PFSK-1 (cell line): ENCODE measurements around the gene ZNF732.

ENCODE experiments used
- FOXP2 ChIP-seq: optimal IDR thresholded peaks from 2 replicates; pipeline ENCODE3; 2011; ENCODE audit warnings: borderline replicate concordance, control low read depth, inconsistent platforms; ENCODE audit not compliant: insufficient read depth; ENCODE audit errors: extremely low read length, extremely low read depth
- POLR2AphosphoS5 ChIP-seq: IDR thresholded peaks from 2 replicates; pipeline ENCODE4 v1.6.1; 2012; ENCODE audit warnings: low read depth, mild to moderate bottlenecking, control low read depth, low read length, moderate library complexity
- REST ChIP-seq, 2 experiments: IDR thresholded peaks; 2 replicates each; pipeline versions ENCODE4 v1.6.1 to v1.8.0; 2011 to 2012; ENCODE audit warnings: low read depth in 2 of 2, low read length in 2 of 2, control low read depth in 1 of 2, inconsistent platforms in 1 of 2, mild to moderate bottlenecking in 1 of 2, moderate library complexity in 1 of 2; ENCODE audit not compliant: insufficient read depth in 1 of 2
- SIN3A ChIP-seq: IDR thresholded peaks from 2 replicates; pipeline ENCODE4 v1.6.1; 2012; ENCODE audit warnings: mild to moderate bottlenecking, low read length, moderate library complexity, borderline replicate concordance; ENCODE audit not compliant: insufficient read depth
- TAF1 ChIP-seq: IDR thresholded peaks from 2 replicates; pipeline ENCODE4 v1.6.1; 2012; ENCODE audit warnings: low read length, control low read depth, borderline replicate concordance; ENCODE audit not compliant: insufficient read depth

Gene ZNF732

DNA sequence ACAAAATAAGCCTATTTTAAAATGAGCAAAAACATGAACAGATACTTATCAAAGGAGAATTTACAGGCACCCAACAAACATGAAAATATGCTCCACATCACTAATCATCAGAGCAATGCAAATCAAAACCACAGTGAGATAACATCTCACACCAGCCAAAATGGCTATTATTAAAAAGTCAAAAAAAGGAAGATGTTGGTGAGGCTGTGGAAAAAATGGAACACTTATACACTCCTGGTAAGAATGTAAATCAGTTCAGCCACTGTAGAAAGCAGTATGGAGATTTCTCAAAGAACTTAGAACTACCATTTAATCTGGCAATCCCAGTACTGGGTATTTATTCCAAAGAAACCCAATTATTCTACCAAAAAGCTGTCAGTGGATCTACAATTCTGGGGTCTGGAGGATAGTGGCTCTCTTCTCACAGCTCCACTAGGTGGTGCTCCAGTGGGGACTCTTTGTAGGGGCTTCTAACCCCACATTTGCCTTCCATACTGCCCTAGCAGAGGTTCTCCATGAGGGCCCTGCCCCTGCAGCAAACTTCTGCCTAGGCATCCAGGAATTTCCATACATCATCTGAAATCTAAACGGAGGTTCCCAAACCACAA, 9.1 kb upstream of the ZNF732 start:
- TF ChIP-seq SIN3A (no peak), POLR2AphosphoS5 (no peak), TAF1 (no peak), REST (IDR thresholded peaks at IDR 0.05; ENCODE audit: insufficient read depth in 1 of 2, low read depth in 2 of 2, low read length in 2 of 2) (no peak), FOXP2 (no peak)

DNA sequence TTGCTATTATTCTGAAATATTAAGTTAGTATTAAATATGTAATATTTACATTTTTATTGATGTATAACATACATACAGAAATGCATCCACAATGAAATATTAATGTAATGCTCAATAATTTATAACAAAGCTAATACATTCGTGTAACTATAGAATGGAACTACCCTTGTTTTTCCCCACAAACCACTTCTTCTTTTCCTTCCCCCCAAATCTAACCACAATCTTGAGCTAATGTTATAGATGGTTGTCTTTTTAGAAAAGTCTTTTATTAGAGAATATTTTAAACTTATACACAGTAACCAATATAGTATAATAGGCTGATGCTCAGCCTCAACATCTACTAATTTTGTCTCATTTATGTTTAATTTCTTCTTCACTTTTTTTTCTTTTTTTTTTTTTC, 4.5 kb upstream of the ZNF732 start:
- TF ChIP-seq REST (IDR thresholded peaks at IDR 0.05; ENCODE audit: insufficient read depth in 1 of 2, low read depth in 2 of 2, low read length in 2 of 2) = no peak
- no peak for TF ChIP-seq TAF1
- TF ChIP-seq FOXP2 = no peak
- no peak for TF ChIP-seq SIN3A
- no peak for TF ChIP-seq POLR2AphosphoS5

DNA sequence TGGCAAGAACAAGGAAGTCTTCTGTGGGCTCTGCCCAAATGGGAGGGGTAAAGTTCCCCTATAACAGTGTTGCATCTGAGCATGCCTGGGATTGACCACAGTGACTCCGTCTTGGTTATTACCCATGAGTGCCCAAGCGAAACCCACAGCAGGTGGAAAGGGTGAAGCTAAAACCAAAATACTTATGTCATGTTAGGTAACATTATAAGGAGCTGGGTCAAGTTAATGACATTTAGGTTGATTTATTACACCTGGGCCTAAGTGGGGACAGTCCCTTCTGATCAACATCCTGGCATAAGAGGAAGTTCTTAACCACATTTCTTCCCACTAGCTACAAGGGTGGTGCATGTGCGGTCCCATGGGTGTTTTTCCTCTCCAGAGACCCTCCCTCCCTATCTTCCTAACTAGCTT, 1.3 kb upstream of the ZNF732 start:
- TF ChIP-seq REST (IDR thresholded peaks at IDR 0.05; ENCODE audit: insufficient read depth in 1 of 2, low read depth in 2 of 2, low read length in 2 of 2) (no peak), FOXP2 (no peak), TAF1 (no peak), SIN3A (no peak), POLR2AphosphoS5 (no peak)

- TF ChIP-seq SIN3A = no peak
- no peak for TF ChIP-seq TAF1
- TF ChIP-seq POLR2AphosphoS5 = no peak
- TF ChIP-seq FOXP2 = no peak
- no peak for TF ChIP-seq REST (IDR thresholded peaks at IDR 0.05; ENCODE audit: insufficient read depth in 1 of 2, low read depth in 2 of 2, low read length in 2 of 2)
These were observed 2.9 kb downstream of the ZNF732 start for GRCh38 chr4:302381-302780.

DNA sequence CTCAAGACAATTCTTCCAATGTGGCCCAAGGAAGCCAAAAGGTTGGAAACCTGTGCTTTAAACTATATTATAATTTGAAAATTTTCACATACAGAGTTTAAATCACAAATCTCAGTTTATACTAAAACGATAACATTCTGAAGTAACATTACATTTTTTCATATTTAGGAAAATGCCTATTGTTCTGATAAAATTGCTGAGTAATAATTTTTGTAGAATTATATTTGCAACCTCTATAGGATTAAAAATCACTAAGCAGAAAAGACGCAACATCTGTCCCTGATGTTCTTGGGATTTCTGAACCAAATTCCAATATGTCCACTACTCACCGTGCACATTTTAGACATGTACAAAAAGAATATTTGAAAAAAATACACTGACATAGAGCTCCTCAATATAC, 10.5 kb downstream of the ZNF732 start:
- TF ChIP-seq REST (IDR thresholded peaks at IDR 0.05; ENCODE audit: insufficient read depth in 1 of 2, low read depth in 2 of 2, low read length in 2 of 2) (no peak), SIN3A (no peak), FOXP2 (no peak), POLR2AphosphoS5 (no peak), TAF1 (no peak)
